Activated CD4-positive, alpha-beta memory T cell treated with anti-CD3 and anti-CD28 coated beads for 36 hours (primary cell): Measurements from ENCODE around the gene BSPH1. TPM values are rescaled to one million over a fixed set of nuclear protein-coding genes. Genes with fewer than 3 reads are reported as not detected.
"Not testable (repeated sequence)": the region's sequence is repeated elsewhere in the genome, so short reads cannot be mapped to it uniquely, and the experiment has no call there.

Source experiments
- CTCF ChIA-PET: fragments of 350-600 bp; sonication (Branson Sonifier 250); formaldehyde crosslinking; loops from one replicate; lab custom pipeline; 2021; ENCODE audit warnings: antibody characterized with exemption, inconsistent platforms; lab: Charles Lee
- POLR2A ChIA-PET: fragments of 350-600 bp; sonication (Branson Sonifier 250); formaldehyde crosslinking; loops from one replicate; lab custom pipeline; 2021; ENCODE audit warnings: antibody characterized with exemption; lab: Charles Lee
- DNase-seq: peaks from one replicate; pipeline ENCODE4 v3.0.0-alpha.2; 2020
- H3K27ac Mint-ChIP-seq: one replicate; pipeline ENCODE4 v1.8.0; 2021; ENCODE audit warnings: mixed read lengths
- H3K27me3 Mint-ChIP-seq: one replicate; pipeline ENCODE4 v1.8.0; 2021; ENCODE audit warnings: mixed read lengths
- H3K36me3 Mint-ChIP-seq: one replicate; pipeline ENCODE4 v1.8.0; 2021; ENCODE audit warnings: mixed read lengths
- H3K4me1 Mint-ChIP-seq: one replicate; pipeline ENCODE4 v1.8.0; 2021; ENCODE audit warnings: low read depth, mixed read lengths
- H3K4me3 Mint-ChIP-seq: one replicate; pipeline ENCODE4 v1.8.0; 2021; ENCODE audit warnings: mild to moderate bottlenecking, mixed read lengths
- H3K9me3 Mint-ChIP-seq: one replicate; pipeline ENCODE4 v1.8.0; 2021; ENCODE audit warnings: mixed read lengths
- intact Hi-C: fragments of 100-400 bp; cut with micrococcal nuclease; formaldehyde crosslinking; loops from one replicate; pipeline ENCODE4 v1.15.1; 2023
- total RNA-seq, 2 experiments: library from RNA; stranded (reverse); gene quantifications; one replicate each; pipeline ENCODE4 v1.2.3, GENCODE V29; 2021

Gene BSPH1
- total RNA-seq, 2 experiments from 2014 or later = not detected

DNA sequence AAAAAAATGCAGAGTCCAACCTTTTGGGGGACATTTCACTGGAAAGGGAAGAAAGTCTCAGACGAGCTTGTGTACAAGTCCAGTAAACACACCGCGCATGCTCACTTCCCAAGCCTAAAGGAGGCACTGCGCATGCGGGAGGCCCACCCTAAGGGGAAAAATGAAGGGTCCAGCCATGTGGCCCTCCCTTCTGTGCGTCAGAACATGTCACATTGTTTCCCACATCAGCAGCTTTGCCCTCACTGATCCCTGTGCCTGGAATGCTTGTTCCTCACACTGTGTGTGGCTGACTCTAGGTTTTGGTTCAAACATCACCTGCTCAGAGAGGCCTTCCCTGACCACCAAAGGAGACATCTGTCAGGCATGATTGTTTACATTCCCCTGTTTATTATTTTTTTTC, 6.8 kb upstream of the BSPH1 start:
- peaks cover 10% of the 10 kb centered on the region for H3K27me3 Mint-ChIP-seq
- H3K36me3 Mint-ChIP-seq = no peaks in the 10 kb centered on the region
- H3K4me3 Mint-ChIP-seq = no peak overlapping the region
- H3K9me3 Mint-ChIP-seq = no peaks in the 10 kb centered on the region
- ChIA-PET CTCF (interaction anchor here (0.6 kb wide), 1 partner anchor 343 kb away, joined by 3 read pairs; no protein-coding TSS in a partner anchor), POLR2A (no interaction called here)
- intact Hi-C loops = no loop called here
- H3K4me1 Mint-ChIP-seq = no peaks in the 10 kb centered on the region
- H3K27ac Mint-ChIP-seq = no peak overlapping the region
- no peak for DNase-seq

DNA sequence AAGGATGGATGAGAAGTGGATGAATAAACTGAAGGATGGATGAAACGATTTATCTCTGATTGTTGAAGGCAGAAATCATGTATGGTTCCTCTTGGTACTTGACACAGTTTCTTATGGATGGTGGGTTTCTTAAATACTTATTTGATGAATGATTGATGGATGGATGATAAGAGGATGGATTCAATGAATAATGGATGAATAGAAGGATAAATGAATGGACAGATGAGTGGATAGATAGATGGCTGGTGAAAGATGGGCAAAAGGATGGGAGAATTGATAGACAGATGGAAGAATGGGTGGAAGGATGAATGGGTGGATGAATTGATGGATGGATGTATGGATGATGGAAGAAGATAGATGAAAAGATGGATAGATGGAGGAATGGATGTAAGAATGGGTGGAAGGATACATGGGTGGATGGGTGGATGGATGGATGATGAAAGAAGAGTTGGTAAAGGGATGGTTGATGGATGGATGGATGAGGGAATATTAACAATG, 4.3 kb upstream of the BSPH1 start:
- Mint-ChIP-seq H3K4me1 (no peaks in the 10 kb centered on the region), H3K9me3 (no peaks in the 10 kb centered on the region), H3K27ac (no peak overlapping the region), H3K36me3 (no peaks in the 10 kb centered on the region), H3K27me3 (peaks cover 12% of the 10 kb centered on the region), H3K4me3 (no peak overlapping the region)
- DNase-seq = no peak
- ChIA-PET POLR2A (no interaction called here), CTCF (no interaction called here)
- intact Hi-C loops = no loop called here

DNA sequence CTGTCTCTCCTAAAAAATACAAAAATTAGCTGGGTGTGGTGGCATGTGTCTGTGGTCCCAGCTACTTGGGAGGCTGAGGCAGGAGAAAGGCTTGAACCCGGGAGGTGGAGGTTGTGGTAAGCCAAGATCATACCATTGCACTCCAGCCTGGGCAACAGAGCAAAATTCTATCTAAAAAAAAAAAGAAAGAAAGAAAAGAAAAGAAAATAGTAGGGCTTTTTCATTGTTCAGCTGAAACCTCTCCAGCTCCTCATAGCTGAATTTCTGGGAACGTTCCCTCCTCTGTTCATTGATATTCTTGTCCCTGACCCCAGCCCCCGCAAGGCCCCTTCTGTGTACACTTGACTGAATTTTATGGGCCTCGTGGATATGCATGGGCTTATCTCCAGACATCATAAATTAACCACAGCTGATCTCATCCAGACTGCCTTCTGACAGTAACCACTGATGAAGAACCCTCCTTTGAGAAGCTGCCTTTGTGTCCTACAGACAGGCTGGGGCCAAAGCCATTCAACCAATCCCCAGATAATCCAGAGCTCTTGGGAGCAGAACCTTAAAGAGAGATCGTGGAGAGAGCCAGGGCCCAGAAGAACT, 2.3 kb upstream of the BSPH1 start, which contains the start of gene ELSPBP1:
TSS of gene ELSPBP1 (plus strand) at position 424 of the 594 bp plus-strand sequence. CDS start 14,036 bp downstream, outside the sequence.
- ChIA-PET CTCF (interaction anchor here (1.6 kb wide), 1 partner anchor 13 kb away, joined by 6 read pairs; no protein-coding TSS in a partner anchor), POLR2A (no interaction called here)
- no peaks in the 10 kb centered on the region for H3K4me1 Mint-ChIP-seq
- no peaks in the 10 kb centered on the region for H3K36me3 Mint-ChIP-seq
- intact Hi-C loops = no loop called here
- no peaks in the 10 kb centered on the region for H3K9me3 Mint-ChIP-seq
- no peak within 1 kb of the TSS for H3K4me3 Mint-ChIP-seq
- H3K27me3 Mint-ChIP-seq = peaks cover 15% of the 10 kb centered on the region
- no peak within 1 kb of the TSS for H3K27ac Mint-ChIP-seq
- DNase-seq = no peak

DNA sequence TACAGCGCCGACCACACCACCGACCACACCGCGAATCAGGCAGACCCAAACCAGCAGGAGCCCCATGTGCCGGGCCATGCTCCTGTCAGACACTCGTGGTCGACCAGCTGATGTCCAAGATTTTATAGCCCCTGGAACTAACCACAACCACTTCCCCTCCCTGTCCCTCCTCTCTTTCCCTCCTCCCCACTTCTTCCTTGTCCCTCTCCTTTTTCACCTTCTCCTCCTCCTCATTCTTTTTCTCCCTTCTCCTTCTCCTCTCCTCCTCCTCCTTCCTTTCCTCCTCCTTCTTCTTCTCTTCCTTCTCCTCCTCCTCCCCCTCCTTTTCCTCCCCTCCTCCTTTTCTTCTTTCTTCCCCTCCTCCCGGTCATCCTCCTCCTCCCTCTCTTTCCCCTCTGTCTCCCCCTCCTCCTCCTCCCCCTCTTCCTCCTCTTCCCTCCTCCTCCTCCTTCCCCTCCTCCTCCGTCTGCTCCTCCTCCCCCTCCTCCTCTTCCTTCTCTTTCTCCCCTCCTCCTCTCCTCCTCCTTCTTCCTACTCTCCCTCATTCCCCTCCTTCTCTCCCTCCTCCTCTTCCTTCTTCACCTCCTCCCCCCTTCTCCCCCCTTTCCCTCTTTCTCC, 670 bp downstream of the BSPH1 start:
- Mint-ChIP-seq H3K36me3 (no peaks in the 10 kb centered on the region), H3K4me1 (no peaks in the 10 kb centered on the region), H3K4me3 (no peak overlapping the region), H3K27ac (no peak overlapping the region), H3K27me3 (peaks cover 18% of the 10 kb centered on the region), H3K9me3 (no peaks in the 10 kb centered on the region)
- CTCF ChIA-PET = interaction anchor here (0.7 kb wide), 1 partner anchor 61 kb away, joined by 4 read pairs; no protein-coding TSS in a partner anchor
- POLR2A ChIA-PET = no interaction called here
- no peak for DNase-seq
- intact Hi-C loops = no loop called here

DNA sequence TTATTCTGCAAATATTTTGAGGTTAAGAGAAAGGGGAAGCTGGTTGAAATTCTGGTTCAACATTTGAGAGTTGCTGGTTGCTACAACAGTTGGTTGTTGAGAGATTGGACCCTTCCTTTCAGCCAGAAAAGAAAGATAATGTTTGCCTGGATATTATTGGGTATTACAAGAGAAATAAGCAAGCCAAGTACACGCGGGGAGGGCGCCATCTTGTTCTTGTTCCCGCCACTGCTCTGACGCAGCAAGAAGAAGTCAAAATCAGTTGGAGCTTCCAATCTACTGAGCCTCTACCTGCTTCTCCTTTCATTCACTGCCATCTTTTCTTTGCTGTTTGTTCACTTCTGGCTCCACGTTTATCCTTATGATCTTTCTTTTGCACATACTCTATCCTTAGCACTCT, 18.4 kb downstream of the BSPH1 start:
- POLR2A ChIA-PET = no interaction called here
- Mint-ChIP-seq H3K27me3 (peaks cover 28% of the 10 kb centered on the region), H3K27ac (no peak overlapping the region), H3K36me3 (no peaks in the 10 kb centered on the region), H3K9me3 (no peaks in the 10 kb centered on the region), H3K4me3 (no peak overlapping the region), H3K4me1 (no peaks in the 10 kb centered on the region)
- no peak for DNase-seq
- CTCF ChIA-PET = interaction anchor here (0.8 kb wide), 1 partner anchor 10 kb away, joined by 3 read pairs; no protein-coding TSS in a partner anchor
- intact Hi-C loops = no loop called here

DNA sequence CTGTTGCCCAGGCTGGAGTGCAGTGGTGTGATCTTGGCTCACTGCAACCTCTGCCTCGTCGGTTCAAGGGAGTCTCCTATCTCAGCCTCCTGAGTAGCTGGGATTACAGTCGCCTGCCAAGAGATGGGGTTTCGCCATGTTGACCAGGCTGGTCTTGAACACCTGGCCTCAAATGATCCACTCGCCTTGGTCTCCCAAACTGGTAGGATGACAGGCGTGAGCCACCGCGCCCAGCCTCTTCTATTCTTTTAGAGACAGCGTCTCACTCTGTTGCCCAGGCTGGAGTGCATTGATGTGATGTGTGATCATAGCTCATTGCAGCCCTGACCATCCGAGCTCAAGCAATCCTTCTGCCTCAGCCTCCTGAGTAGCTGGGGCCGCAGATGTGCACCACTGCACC, 36.0 kb downstream of the BSPH1 start:
- H3K27ac Mint-ChIP-seq, DNase-seq, POLR2A ChIA-PET, H3K36me3 Mint-ChIP-seq, intact Hi-C loops, H3K4me3 Mint-ChIP-seq, CTCF ChIA-PET, H3K9me3 Mint-ChIP-seq, H3K4me1 Mint-ChIP-seq, H3K27me3 Mint-ChIP-seq: not testable (repeated sequence)

DNA sequence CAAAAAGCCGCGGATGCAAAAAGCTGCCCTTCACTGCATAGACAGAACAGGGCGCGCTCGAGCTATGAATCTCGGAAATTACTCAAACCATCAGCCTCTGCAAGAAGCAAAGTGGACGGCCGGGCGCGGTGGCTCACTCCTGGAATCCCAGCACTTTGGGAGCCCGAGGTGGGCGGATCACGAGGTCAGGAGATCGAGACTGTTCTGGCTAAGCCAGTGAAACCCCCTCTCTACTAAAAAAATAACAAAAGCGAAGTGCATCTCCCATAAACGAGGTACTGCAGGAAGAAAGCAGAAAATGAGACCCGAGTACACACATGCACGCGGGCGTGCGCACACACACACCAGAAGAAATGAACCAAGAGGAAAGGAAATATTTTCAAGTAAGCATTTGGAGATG, 39.8 kb downstream of the BSPH1 start:
- CTCF ChIA-PET, H3K36me3 Mint-ChIP-seq, H3K4me1 Mint-ChIP-seq, intact Hi-C loops, DNase-seq, POLR2A ChIA-PET, H3K27me3 Mint-ChIP-seq, H3K4me3 Mint-ChIP-seq, H3K9me3 Mint-ChIP-seq, H3K27ac Mint-ChIP-seq: not testable (repeated sequence)

DNA sequence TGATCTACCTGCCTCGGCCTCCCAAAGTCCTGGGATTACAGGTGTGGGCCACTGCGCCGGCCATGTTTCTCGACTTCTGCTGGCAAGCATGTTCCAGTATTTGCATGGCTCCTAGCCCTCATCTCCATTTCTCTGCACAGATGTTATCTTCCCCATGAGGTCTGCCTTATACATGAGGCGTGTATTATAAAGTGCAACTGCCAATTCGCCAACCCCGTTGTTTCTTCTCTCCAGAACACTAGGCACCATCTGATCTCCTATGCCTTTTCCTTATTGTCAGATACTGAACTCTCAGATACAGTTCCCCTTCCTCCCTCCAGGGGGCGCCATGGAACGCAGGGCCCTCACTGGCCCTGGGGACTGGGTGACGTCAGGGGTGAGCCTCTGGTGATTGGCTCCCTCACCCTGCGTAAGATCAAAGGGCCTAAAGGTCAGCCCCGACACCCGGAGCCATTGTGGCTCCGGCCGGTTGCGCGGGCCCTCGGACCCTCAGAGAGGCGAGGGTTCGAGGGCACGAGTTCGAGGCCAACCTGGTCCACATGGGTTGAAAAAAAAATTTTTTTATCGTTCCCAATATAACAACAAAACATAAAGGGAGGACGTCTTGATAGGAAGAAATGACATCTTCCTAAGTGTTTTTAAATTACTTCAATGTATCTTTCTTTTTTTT, 42.0 kb downstream of the BSPH1 start:
- H3K27me3 Mint-ChIP-seq, intact Hi-C loops, POLR2A ChIA-PET, H3K4me3 Mint-ChIP-seq, CTCF ChIA-PET, H3K36me3 Mint-ChIP-seq, H3K9me3 Mint-ChIP-seq, H3K4me1 Mint-ChIP-seq, H3K27ac Mint-ChIP-seq: not testable (repeated sequence)
- DNase-seq = peak; percentile 12

DNA sequence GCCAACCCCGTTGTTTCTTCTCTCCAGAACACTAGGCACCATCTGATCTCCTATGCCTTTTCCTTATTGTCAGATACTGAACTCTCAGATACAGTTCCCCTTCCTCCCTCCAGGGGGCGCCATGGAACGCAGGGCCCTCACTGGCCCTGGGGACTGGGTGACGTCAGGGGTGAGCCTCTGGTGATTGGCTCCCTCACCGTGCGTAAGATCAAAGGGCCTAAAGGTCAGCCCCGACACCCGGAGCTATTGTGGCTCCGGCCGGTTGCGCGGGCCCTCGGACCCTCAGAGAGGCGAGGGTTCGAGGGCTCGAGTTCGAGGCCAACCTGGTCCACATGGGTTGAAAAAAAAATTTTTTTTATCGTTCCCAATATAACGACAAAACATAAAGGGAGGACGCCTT, 63.4 kb downstream of the BSPH1 start:
- DNase-seq = peak; percentile 15
- CTCF ChIA-PET, H3K27me3 Mint-ChIP-seq, H3K4me1 Mint-ChIP-seq, H3K4me3 Mint-ChIP-seq, intact Hi-C loops, H3K27ac Mint-ChIP-seq, H3K9me3 Mint-ChIP-seq, H3K36me3 Mint-ChIP-seq, POLR2A ChIA-PET: not testable (repeated sequence)

DNA sequence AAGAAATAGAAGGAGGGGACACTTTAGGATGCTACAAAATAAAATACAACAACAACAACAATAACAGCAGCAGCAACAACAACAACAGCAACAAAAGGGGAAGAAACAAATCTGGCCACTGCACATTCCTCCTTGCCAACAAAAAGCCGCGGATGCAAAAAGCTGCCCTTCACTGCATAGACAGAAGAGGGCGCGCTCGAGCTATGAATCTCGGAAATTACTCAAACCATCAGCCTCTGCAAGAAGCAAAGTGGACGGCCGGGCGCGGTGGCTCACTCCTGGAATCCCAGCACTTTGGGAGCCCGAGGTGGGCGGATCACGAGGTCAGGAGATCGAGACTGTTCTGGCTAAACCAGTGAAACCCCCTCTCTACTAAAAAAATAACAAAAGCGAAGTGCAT, 71.9 kb downstream of the BSPH1 start:
- DNase-seq, POLR2A ChIA-PET, intact Hi-C loops, H3K27me3 Mint-ChIP-seq, H3K4me1 Mint-ChIP-seq, H3K27ac Mint-ChIP-seq, CTCF ChIA-PET, H3K9me3 Mint-ChIP-seq, H3K4me3 Mint-ChIP-seq, H3K36me3 Mint-ChIP-seq: not testable (repeated sequence)
